Uterus (tissue), 2 donors: ENCODE data around the gene HPCAL4.

Experiments used
- CTCF ChIP-seq, 4 experiments: fragments of 200-600 bp in 2 of 4; fragments of 450-650 bp in 2 of 4; sonication (generic) in 2 of 4; IDR thresholded peaks; one replicate each; pipeline ENCODE4 v1.5.1; 2016 to 2019; ENCODE audit warnings: antibody characterized with exemption in 4 of 4, mild to moderate bottlenecking in 2 of 4, moderate library complexity in 1 of 4
- POLR2A ChIP-seq, 2 donors: fragments of 450-650 bp; IDR thresholded peaks; one replicate each; pipeline ENCODE4 v1.6.1; 2016; ENCODE audit warnings: antibody characterized with exemption in 2 of 2, mild to moderate bottlenecking in 1 of 2, moderate library complexity in 1 of 2

DNA sequence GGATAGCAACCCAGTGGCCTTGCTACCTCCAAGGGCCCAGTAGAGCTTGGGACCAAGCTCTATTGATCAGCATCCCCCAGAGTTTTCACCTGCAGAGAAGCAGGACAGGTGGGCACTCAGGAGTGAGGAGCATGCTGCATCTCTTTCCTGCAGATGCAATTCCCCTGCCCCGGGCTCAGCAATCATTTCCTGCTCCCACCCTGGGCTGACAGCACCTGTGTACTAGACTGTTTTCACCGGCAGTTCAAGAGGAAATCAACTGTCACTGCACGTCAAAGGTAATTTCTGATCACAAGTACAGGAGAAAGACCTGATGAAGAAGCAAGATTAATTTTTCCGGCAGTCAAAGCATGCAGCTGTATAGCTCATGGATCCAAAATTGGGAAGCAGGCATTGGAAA lies 10.5 kb downstream of the HPCAL4 start:
- TF ChIP-seq CTCF (IDR thresholded peaks at IDR 0.05) (no peak), POLR2A (IDR thresholded peaks at IDR 0.05) (no peak)
